ENCODE results near the gene BAIAP2.

GRCh38 chr17:81125573-81126081 is 90.7 kb downstream of the BAIAP2 start:
- TF ChIP-seq CTCF (IDR thresholded peaks at IDR 0.05) (no peak), EP300 (IDR thresholded peaks at IDR 0.05) (no peak)
